NCI-H2196 (cell line): ENCODE results near the gene ZNF384.

Experiments used
- DNase-seq: peaks from one replicate; lab custom pipeline; 2025; ENCODE audit not compliant: unreplicated experiment; lab: John Stamatoyannopoulos, UW

The ZNF384 gene

GRCh38 chr12:6653987-6654386, 35.2 kb downstream of the ZNF384 start:
- DNase-seq, result no peak

GRCh38 chr12:6653342-6653741, 35.8 kb downstream of the ZNF384 start:
- DNase-seq, result no peak

- no peak for DNase-seq
Measured at GRCh38 chr12:6652391-6652790, 36.8 kb downstream of the ZNF384 start.

GRCh38 chr12:6650832-6651231, 38.3 kb downstream of the ZNF384 start:
- no peak for DNase-seq

- DNase-seq, result no peak
Measured at GRCh38 chr12:6647083-6647604, 42.0 kb downstream of the ZNF384 start, which contains the start of gene ACRBP. Gene ACRBP (minus strand): TSS chr12:6647432. CDS start chr12:6647366, 66 bp downstream.

- DNase-seq, result no peak
Measured at GRCh38 chr12:6646276-6647082, 42.7 kb downstream of the ZNF384 start.

- no peak for DNase-seq
Measured at GRCh38 chr12:6644903-6645302, 44.3 kb downstream of the ZNF384 start.

GRCh38 chr12:6644257-6644596, 44.9 kb downstream of the ZNF384 start:
- DNase-seq, result no peak

- no peak for DNase-seq
Measured at GRCh38 chr12:6643569-6644256, 45.5 kb downstream of the ZNF384 start.

- no peak for DNase-seq
Measured at GRCh38 chr12:6641131-6641530, 48.0 kb downstream of the ZNF384 start.

- no peak for DNase-seq
Measured at GRCh38 chr12:6640497-6640896, 48.7 kb downstream of the ZNF384 start.

- DNase-seq, result no peak
Measured at GRCh38 chr12:6639151-6639801, 49.9 kb downstream of the ZNF384 start.

- DNase-seq, result no peak
Measured at GRCh38 chr12:6638305-6638704, 50.9 kb downstream of the ZNF384 start.

GRCh38 chr12:6635856-6636531, 53.2 kb downstream of the ZNF384 start, which contains the start of gene LPAR5:
Gene LPAR5 (minus strand): TSS chr12:6635959. CDS start chr12:6621248, 14,711 bp downstream.
- no peak for DNase-seq

- no peak for DNase-seq
Measured at GRCh38 chr12:6635375-6635855, 53.8 kb downstream of the ZNF384 start.

GRCh38 chr12:6632026-6632983, 56.9 kb downstream of the ZNF384 start:
- DNase-seq, result no peak

- no peak for DNase-seq
Measured at GRCh38 chr12:6631549-6631961, 57.6 kb downstream of the ZNF384 start.

GRCh38 chr12:6630736-6631135, 58.4 kb downstream of the ZNF384 start:
- no peak for DNase-seq

GRCh38 chr12:6627616-6628015, 61.6 kb downstream of the ZNF384 start:
- no peak for DNase-seq
